ENCODE results near the gene TMEM266.

- TF ChIP-seq POLR2AphosphoS5 (IDR thresholded peaks at IDR 0.05) = no peak
- TF ChIP-seq CTCF (IDR thresholded peaks at IDR 0.05) = no peak
- TF ChIP-seq POLR2A (IDR thresholded peaks at IDR 0.05; ENCODE audit: low read depth) = no peak
Observed at GRCh38 chr15:76075046-76075445, 15.3 kb downstream of the TMEM266 start.
